Endodermal cell (in vitro differentiated cells): ENCODE data around the gene WDFY2. TPM values are rescaled to one million over a fixed set of nuclear protein-coding genes. Genes with fewer than 3 reads are reported as not detected.

Experiments used
- DNase-seq: peaks from one replicate; pipeline ENCODE4 v3.0.0-alpha.2; 2017
- H3K27ac ChIP-seq: 2 replicates; pipeline ENCODE4 v1.5.1; 2013; ENCODE audit warnings: mild to moderate bottlenecking, low read depth, low read length, moderate library complexity
- H3K27me3 ChIP-seq: 2 replicates; pipeline ENCODE4 v1.6.1; 2013; ENCODE audit warnings: mild to moderate bottlenecking, low read length, moderate library complexity; ENCODE audit not compliant: insufficient read depth, control insufficient read depth, poor library complexity, severe bottlenecking
- H3K36me3 ChIP-seq: 2 replicates; pipeline ENCODE4 v1.7.0; 2013; ENCODE audit warnings: mild to moderate bottlenecking, low read length, moderate library complexity; ENCODE audit not compliant: control insufficient read depth, insufficient read depth
- H3K4me1 ChIP-seq: one replicate; pipeline ENCODE4 v1.7.0; 2013; ENCODE audit warnings: low read length; ENCODE audit not compliant: control insufficient read depth, insufficient read depth
- H3K4me3 ChIP-seq: 2 replicates; pipeline ENCODE4 v1.5.1; 2013; ENCODE audit warnings: mild to moderate bottlenecking, low read length, moderate library complexity
- H3K9ac ChIP-seq: 2 replicates; pipeline ENCODE4 v1.6.1; 2013; ENCODE audit warnings: mild to moderate bottlenecking, low read length, moderate library complexity; ENCODE audit not compliant: poor library complexity, severe bottlenecking; ENCODE audit errors: extremely low read depth
- H3K9me3 ChIP-seq: 2 replicates; pipeline ENCODE4 v1.6.1; 2013; ENCODE audit warnings: mild to moderate bottlenecking, low read length, moderate library complexity; ENCODE audit not compliant: control insufficient read depth
- H3K27ac Mint-ChIP-seq: 2 replicates; pipeline ENCODE4 v1.8.0; 2020; ENCODE audit warnings: mixed read lengths
- H3K27me3 Mint-ChIP-seq: 2 replicates; pipeline ENCODE4 v1.8.0; 2021; ENCODE audit warnings: mild to moderate bottlenecking, mixed read lengths; ENCODE audit not compliant: insufficient read depth
- H3K36me3 Mint-ChIP-seq: 2 replicates; pipeline ENCODE4 v1.8.0; 2020; ENCODE audit warnings: low read depth, mixed read lengths
- H3K4me1 Mint-ChIP-seq: 2 replicates; pipeline ENCODE4 v1.8.0; 2020; ENCODE audit warnings: mixed read lengths
- H3K4me3 Mint-ChIP-seq: 2 replicates; pipeline ENCODE4 v1.8.0; 2020; ENCODE audit warnings: mild to moderate bottlenecking, moderate library complexity, mixed read lengths
- H3K9me3 Mint-ChIP-seq: 2 replicates; pipeline ENCODE4 v1.8.0; 2020; ENCODE audit warnings: mild to moderate bottlenecking, mixed read lengths
- WGBS, 2 experiments: methylation state at CpG; one replicate each; pipeline versions ENCODE4 v1.1.5 to v1.1.7; 2013; ENCODE audit warnings: missing lambda C conversion rate in 2 of 2, mixed read lengths in 1 of 2; ENCODE audit not compliant: insufficient coverage in 1 of 2, insufficient read length in 1 of 2; 5-methylcytosine and 5-hydroxymethylcytosine counted together
- total RNA-seq, 2 donors: library from RNA; stranded (reverse); fragmentation: NEBNext Ultra II Directional in 1 of 2; extraction: Animal tissue kit (Norgen Biotek cat#: 25700) in 1 of 2; gene quantifications; 2 replicates in 1 of 2; 3 replicates in 1 of 2; pipeline ENCODE4 v1.2.1, GENCODE V29; 2021
- TF ChIP-seq, protein P1 (sequence below): fragments of 200-600 bp; sonication (generic); conservative IDR thresholded peaks from 2 replicates; pipeline ENCODE4 v1.5.0; 2021; ENCODE audit warnings: antibody characterized with exemption, mild to moderate bottlenecking

Gene WDFY2
- total RNA-seq, 2 donors from 2014 or later: 20.6 to 28.0 TPM

DNA sequence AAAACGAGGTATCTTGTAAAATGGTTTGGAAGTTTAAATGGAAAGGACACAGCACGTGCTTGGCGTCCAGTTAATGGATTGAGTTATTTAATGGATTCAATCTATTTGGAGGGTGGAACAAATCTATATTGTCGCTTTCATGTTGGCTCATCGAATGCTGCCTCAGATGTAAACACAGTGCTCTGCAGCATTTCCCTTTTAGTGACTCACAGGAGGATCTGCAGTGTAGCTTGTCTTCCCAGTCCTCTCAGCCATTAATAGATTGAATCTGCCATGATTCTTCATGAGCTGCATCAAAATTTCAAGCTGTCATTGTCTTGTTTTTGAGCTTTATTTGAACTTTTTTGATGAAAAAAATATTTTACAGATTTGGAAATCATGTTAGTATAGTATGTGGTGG lies 175.0 kb downstream of the WDFY2 start:
- TF ChIP-seq, protein P1, sequence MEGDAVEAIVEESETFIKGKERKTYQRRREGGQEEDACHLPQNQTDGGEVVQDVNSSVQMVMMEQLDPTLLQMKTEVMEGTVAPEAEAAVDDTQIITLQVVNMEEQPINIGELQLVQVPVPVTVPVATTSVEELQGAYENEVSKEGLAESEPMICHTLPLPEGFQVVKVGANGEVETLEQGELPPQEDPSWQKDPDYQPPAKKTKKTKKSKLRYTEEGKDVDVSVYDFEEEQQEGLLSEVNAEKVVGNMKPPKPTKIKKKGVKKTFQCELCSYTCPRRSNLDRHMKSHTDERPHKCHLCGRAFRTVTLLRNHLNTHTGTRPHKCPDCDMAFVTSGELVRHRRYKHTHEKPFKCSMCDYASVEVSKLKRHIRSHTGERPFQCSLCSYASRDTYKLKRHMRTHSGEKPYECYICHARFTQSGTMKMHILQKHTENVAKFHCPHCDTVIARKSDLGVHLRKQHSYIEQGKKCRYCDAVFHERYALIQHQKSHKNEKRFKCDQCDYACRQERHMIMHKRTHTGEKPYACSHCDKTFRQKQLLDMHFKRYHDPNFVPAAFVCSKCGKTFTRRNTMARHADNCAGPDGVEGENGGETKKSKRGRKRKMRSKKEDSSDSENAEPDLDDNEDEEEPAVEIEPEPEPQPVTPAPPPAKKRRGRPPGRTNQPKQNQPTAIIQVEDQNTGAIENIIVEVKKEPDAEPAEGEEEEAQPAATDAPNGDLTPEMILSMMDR: no peak
- Mint-ChIP-seq H3K4me1 (no peaks in the 10 kb centered on the region), H3K36me3 (peaks cover 23% of the 10 kb centered on the region), H3K27me3 (no peaks in the 10 kb centered on the region), H3K4me3 (no peak overlapping the region), H3K27ac (no peak overlapping the region), H3K9me3 (no peaks in the 10 kb centered on the region)
- Histone ChIP-seq H3K9ac (no peak overlapping the region), H3K9me3 (no peaks in the 10 kb centered on the region), H3K27ac (no peak overlapping the region), H3K36me3 (peaks cover 19% of the 10 kb centered on the region), H3K4me3 (no peak overlapping the region), H3K4me1 (no peaks in the 10 kb centered on the region), H3K27me3 (no peaks in the 10 kb centered on the region)
- no peak for DNase-seq
- 91 to 98% methylated on average over 4 to 5 of the region's 5 CpGs for WGBS, 2 experiments

DNA sequence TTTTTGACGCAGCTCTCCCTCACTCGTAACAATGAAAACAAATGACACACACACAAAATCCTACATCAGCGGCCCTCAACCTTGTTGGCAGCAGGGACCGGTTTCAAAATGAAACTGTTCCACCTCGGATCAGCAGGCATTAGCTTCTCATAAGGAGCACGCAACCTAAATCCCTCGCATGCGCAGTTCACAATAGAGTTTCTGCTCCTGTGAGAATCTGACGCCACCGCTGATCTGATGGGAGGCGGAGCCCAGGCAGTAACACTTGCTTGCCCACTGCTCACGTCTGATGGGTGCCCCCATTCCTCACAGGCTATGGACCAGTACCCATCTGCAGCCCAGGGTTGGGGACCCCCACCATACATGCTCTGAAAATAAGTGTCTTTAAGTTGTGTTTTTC lies 176.3 kb downstream of the WDFY2 start:
- H3K4me1 ChIP-seq: no peaks in the 10 kb centered on the region
- no peak for DNase-seq
- WGBS, 2 experiments: 97% methylated on average over 9 to 12 of the region's 12 CpGs
- H3K9ac ChIP-seq: no peak overlapping the region
- peaks cover 19% of the 10 kb centered on the region for H3K36me3 ChIP-seq
- H3K9me3 ChIP-seq: no peaks in the 10 kb centered on the region
- H3K36me3 Mint-ChIP-seq: peaks cover 23% of the 10 kb centered on the region
- no peak overlapping the region for H3K27ac ChIP-seq
- H3K27me3 Mint-ChIP-seq: no peaks in the 10 kb centered on the region
- no peaks in the 10 kb centered on the region for H3K27me3 ChIP-seq
- no peak overlapping the region for H3K4me3 Mint-ChIP-seq
- TF ChIP-seq, protein P1: no peak
- H3K27ac Mint-ChIP-seq: no peak overlapping the region
- no peaks in the 10 kb centered on the region for H3K4me1 Mint-ChIP-seq
- H3K4me3 ChIP-seq: no peak overlapping the region
- no peaks in the 10 kb centered on the region for H3K9me3 Mint-ChIP-seq

DNA sequence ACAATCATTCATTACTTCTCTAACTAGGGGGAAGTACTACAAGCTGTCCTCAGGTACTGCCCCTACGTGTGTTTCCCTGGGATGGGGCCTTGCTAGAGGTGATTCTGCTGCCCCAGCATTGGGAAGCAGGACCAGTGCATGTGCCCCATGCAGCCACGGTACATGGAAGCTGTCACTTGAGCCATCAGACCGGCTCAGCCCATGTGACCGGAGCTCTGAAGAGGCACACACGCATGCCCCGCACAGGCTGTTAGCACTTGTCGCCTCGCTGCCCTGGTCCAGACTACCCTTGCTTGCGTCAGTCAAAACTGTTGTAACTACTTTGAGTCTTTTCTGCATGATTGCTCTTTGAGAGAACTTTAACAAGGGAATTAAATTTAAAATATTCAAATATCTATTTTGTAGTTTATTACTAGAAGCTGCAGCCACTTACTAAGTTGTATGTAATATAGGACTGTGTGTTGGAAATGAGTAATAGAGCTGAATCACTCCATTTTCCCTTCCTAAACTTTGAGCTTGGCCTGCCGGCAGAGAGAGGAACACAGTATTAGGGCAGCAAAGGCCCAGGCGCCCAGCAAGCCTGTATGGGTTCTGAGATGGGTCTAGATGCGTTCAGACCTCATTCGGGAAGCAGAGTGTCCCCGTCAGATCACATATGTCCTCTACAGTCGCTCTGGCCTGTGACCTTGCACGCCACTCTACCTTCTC lies 177.5 kb downstream of the WDFY2 start:
- no peaks in the 10 kb centered on the region for H3K27me3 ChIP-seq
- H3K36me3 ChIP-seq: peaks cover 19% of the 10 kb centered on the region
- TF ChIP-seq, protein P1: no peak
- Mint-ChIP-seq H3K4me1 (no peaks in the 10 kb centered on the region), H3K4me3 (no peak overlapping the region), H3K27ac (no peak overlapping the region), H3K27me3 (no peaks in the 10 kb centered on the region), H3K9me3 (no peaks in the 10 kb centered on the region), H3K36me3 (peaks cover 27% of the 10 kb centered on the region)
- no peak overlapping the region for H3K27ac ChIP-seq
- no peak overlapping the region for H3K4me3 ChIP-seq
- H3K9ac ChIP-seq: no peak overlapping the region
- whole genome bisulfite sequencing, 2 experiments: 95% methylated on average over 10 to 16 of the region's 16 CpGs
- no peaks in the 10 kb centered on the region for H3K4me1 ChIP-seq
- no peaks in the 10 kb centered on the region for H3K9me3 ChIP-seq
- no peak for DNase-seq
